Stimulated activated naive CD4-positive, alpha-beta T cell (primary cell): ENCODE measurements around the gene SERPINI1.

Source experiments
- DNase-seq, 6 experiments: peaks; one replicate each; lab custom pipeline; 2025; lab: John Stamatoyannopoulos, UW

The SERPINI1 gene

GRCh38 chr3:167851171-167851570 is 115.7 kb downstream of the SERPINI1 start:
- no peak for DNase-seq

GRCh38 chr3:167851749-167852148 is 116.2 kb downstream of the SERPINI1 start:
- no peak for DNase-seq

GRCh38 chr3:167852216-167852615 is 116.7 kb downstream of the SERPINI1 start:
- no peak for DNase-seq

GRCh38 chr3:167854063-167854462 is 118.5 kb downstream of the SERPINI1 start:
- no peak for DNase-seq

- DNase-seq = no peak
These were observed 119.3 kb downstream of the SERPINI1 start for GRCh38 chr3:167854846-167855245.

- DNase-seq = no peak
These were observed 119.8 kb downstream of the SERPINI1 start for GRCh38 chr3:167855306-167855705.

- DNase-seq = no peak
These were observed 123.3 kb downstream of the SERPINI1 start for GRCh38 chr3:167858865-167859264.

- DNase-seq = no peak
These were observed 124.1 kb downstream of the SERPINI1 start for GRCh38 chr3:167859610-167860009.

- DNase-seq = no peak
These were observed 126.1 kb downstream of the SERPINI1 start for GRCh38 chr3:167861649-167862048.

- no peak for DNase-seq
These were observed 126.7 kb downstream of the SERPINI1 start for GRCh38 chr3:167862104-167862730.

GRCh38 chr3:167863811-167864551 is 128.5 kb downstream of the SERPINI1 start:
- DNase-seq = no peak

GRCh38 chr3:167864552-167864874 is 129.0 kb downstream of the SERPINI1 start:
- DNase-seq = no peak

GRCh38 chr3:167866331-167866730 is 130.8 kb downstream of the SERPINI1 start:
- DNase-seq = no peak

GRCh38 chr3:167867981-167868380 is 132.5 kb downstream of the SERPINI1 start:
- no peak for DNase-seq

- DNase-seq = no peak
These were observed 134.7 kb downstream of the SERPINI1 start for GRCh38 chr3:167870181-167870580.

- no peak for DNase-seq
These were observed 135.2 kb downstream of the SERPINI1 start for GRCh38 chr3:167870759-167871158.

GRCh38 chr3:167872032-167872431 is 136.5 kb downstream of the SERPINI1 start:
- no peak for DNase-seq

- no peak for DNase-seq
These were observed 137.4 kb downstream of the SERPINI1 start for GRCh38 chr3:167872941-167873340.

- no peak for DNase-seq
These were observed 139.3 kb downstream of the SERPINI1 start for GRCh38 chr3:167874671-167875372.
